Karpas-422 (cell line): ENCODE results near the gene GADD45B. TPM values are rescaled to one million over a fixed set of nuclear protein-coding genes. Genes with fewer than 3 reads are reported as not detected.
"Not testable (repeated sequence)": the region's sequence is repeated elsewhere in the genome, so short reads cannot be mapped to it uniquely, and the experiment has no call there.

Experiments
- DNase-seq: peaks from one replicate; pipeline ENCODE4 v3.0.0-alpha.2; 2015
- H2AFZ ChIP-seq: fragments of 200-600 bp; sonication (generic); 2 replicates; pipeline ENCODE4 v1.6.1; 2014; ENCODE audit warnings: antibody characterized with exemption, low read length, mixed read lengths
- H3K27ac ChIP-seq: fragments of 200-600 bp; sonication (generic); 2 replicates; pipeline ENCODE4 v1.5.1; 2014; ENCODE audit warnings: mild to moderate bottlenecking, low read length, moderate library complexity
- H3K27me3 ChIP-seq: fragments of 200-600 bp; sonication (generic); 2 replicates; pipeline ENCODE4 v1.6.1; 2014; ENCODE audit warnings: low read length, mixed read lengths
- H3K36me3 ChIP-seq: fragments of 200-600 bp; sonication (generic); 2 replicates; pipeline ENCODE4 v1.6.1; 2014; ENCODE audit warnings: low read length, mixed read lengths; ENCODE audit not compliant: insufficient read depth
- H3K4me1 ChIP-seq: fragments of 200-600 bp; sonication (generic); 2 replicates; pipeline ENCODE4 v1.6.1; 2014; ENCODE audit warnings: mild to moderate bottlenecking, low read length, mixed read lengths
- H3K4me2 ChIP-seq: fragments of 200-600 bp; sonication (generic); 2 replicates; pipeline ENCODE4 v1.6.1; 2014; ENCODE audit warnings: low read length, low read depth, mild to moderate bottlenecking; ENCODE audit not compliant: poor library complexity, severe bottlenecking
- H3K4me3 ChIP-seq: fragments of 200-600 bp; sonication (generic); 2 replicates; pipeline ENCODE4 v1.5.1; 2014; ENCODE audit warnings: mild to moderate bottlenecking, antibody characterized with exemption, low read length, mixed read lengths
- H3K79me2 ChIP-seq: fragments of 200-600 bp; sonication (generic); 2 replicates; pipeline ENCODE4 v1.6.1; 2014; ENCODE audit warnings: mild to moderate bottlenecking, low read length, mixed read lengths
- H3K9ac ChIP-seq: fragments of 200-600 bp; sonication (generic); 2 replicates; pipeline ENCODE4 v1.6.0; 2014; ENCODE audit warnings: low read length
- H3K9me2 ChIP-seq: fragments of 200-600 bp; sonication (generic), shearing (Covaris generic); replicated peaks from 2 replicates; pipeline ENCODE4 v1.6.0; 2014; ENCODE audit warnings: mild to moderate bottlenecking, low read length, moderate library complexity; ENCODE audit not compliant: insufficient read depth
- H3K9me3 ChIP-seq: fragments of 300-700, 200-600 bp; sonication (generic); 2 replicates; pipeline ENCODE4 v1.6.1; 2014; ENCODE audit warnings: low read length, mixed read lengths
- H4K20me1 ChIP-seq: fragments of 200-600 bp; sonication (generic); 2 replicates; pipeline ENCODE4 v1.6.1; 2014; ENCODE audit warnings: mild to moderate bottlenecking, antibody characterized with exemption, low read length, low read depth; ENCODE audit not compliant: insufficient read depth
- total RNA-seq: library from RNA; depleted of rRNA; stranded (reverse); fragments of >200 nt; shearing (Covaris generic); gene quantifications from 2 replicates; pipeline ENCODE4 v1.2.3, GENCODE V29; 2014; ENCODE audit warnings: low replicate concordance

Gene GADD45B
- total RNA-seq, 1 experiment from 2014 or later: 8.6 TPM

DNA sequence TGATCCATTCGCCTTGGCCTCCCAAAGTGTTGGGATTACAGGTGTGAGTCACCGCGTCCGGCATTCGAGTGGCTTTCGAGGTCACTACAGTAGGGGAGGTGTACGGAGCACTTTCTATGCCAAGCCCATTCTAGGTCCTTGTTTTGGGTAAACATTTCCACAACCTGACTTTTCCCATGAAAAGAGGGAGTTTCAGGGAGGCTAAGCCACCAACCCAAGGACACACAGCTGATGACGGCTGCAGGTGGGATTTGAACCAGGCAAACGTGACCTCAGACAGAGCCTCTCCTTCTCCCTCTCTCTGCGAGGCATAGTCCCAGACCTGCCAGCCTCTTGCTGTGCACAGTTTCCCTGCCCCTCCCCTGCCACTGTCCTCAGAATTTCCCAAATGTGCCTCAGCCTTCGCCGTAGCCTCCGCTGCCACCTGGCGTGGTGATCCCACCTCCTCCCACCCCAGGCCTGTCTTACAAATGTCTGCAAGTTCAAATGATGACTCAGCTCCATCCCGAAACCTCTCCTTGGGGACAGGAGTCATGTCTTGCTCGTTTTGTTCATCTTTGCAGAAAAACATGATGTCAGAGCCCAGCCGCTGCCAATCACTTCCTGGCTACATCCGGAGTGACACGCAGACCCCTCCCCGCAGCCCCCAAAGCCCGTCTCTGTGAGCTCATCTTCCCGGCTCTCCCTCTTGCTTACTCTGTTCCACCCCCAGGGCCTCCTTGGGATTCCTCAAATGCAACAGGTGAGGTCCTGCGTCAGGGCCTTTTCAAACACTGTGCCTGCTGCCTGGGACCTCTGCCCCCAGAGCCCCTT is 6.6 kb upstream of the GADD45B start:
- Histone ChIP-seq H3K9me2 (no peaks in the 10 kb centered on the region), H4K20me1 (no peaks in the 10 kb centered on the region), H3K4me1 (no peaks in the 10 kb centered on the region), H2AFZ (no peak overlapping the region), H3K9ac (no peak overlapping the region), H3K79me2 (no peaks in the 10 kb centered on the region), H3K4me3 (no peak overlapping the region), H3K27me3 (no peaks in the 10 kb centered on the region), H3K36me3 (no peaks in the 10 kb centered on the region), H3K9me3 (no peaks in the 10 kb centered on the region), H3K4me2 (no peak overlapping the region), H3K27ac (no peak overlapping the region)
- DNase-seq: no peak

DNA sequence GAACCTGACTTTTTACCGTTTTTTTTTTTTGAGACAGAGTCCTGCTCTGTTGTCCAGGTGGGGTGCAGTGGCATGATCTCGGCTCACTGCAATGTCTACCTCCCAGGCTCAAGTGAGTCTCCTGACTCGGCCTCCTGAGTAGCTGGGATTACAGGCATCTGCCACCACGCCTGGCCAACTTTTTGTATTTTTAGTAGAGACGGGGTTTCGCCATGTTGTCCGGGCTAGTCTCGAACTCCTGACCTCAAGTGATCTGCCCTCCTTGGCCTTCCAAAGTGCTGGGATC is 6.1 kb upstream of the GADD45B start:
- not testable (repeated sequence) for H3K9ac ChIP-seq, H3K4me2 ChIP-seq

DNA sequence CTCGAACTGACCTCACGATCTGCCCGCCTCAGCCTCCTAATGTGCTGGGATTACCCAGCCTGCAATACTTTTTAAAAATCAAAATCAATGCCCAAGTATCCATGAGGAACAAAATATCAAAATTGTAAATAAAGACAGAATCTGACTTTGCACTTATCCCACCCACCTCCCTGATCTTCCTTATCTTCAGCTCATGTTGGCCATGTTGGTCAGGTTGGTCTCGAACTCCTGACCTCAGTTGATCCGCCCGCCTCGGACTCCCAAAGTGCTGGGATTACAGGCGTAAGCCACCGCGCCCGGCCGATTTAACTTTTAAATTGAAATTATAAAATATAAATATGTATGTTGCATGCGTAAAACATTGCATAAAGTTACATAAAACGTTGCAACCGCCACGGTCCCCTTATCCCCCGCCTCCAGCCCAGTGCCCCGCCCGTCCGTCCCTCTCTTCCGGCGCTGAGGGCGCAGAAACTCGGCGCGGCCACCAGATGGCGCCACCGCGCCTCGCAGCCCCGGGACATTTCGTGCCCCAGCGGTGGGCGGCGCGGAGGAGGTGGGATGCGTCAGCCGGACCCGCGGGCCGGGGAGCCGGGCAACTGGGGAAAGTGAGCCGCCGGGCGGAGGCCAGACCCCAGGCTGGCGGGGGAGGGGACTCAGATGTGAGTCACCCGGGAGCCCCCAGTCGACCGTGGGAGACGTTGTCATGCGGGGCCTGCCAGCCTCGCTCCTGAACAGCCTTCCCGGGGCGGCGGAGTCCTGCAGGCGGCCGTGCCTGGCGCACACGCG is 1.5 kb upstream of the GADD45B start:
- Histone ChIP-seq H2AFZ (no peak overlapping the region), H3K4me2 (peak overlapping the region; percentile 47), H3K79me2 (no peaks in the 10 kb centered on the region; the same call in 1 of the 2 replicates), H3K4me1 (peaks cover 47% of the 10 kb centered on the region), H3K9ac (no peak overlapping the region), H3K4me3 (no peak overlapping the region; the same call in 1 of the 2 replicates), H3K9me2 (no peaks in the 10 kb centered on the region), H4K20me1 (peaks cover 9% of the 10 kb centered on the region; the same call in 1 of the 2 replicates), H3K27ac (no peak overlapping the region), H3K36me3 (no peaks in the 10 kb centered on the region; the same call in 1 of the 2 replicates), H3K9me3 (no peaks in the 10 kb centered on the region), H3K27me3 (no peaks in the 10 kb centered on the region)
- DNase-seq: peak; percentile 93

More for the DNA sequence above, 6.1 kb upstream of the GADD45B start:
- H3K4me3 ChIP-seq, H4K20me1 ChIP-seq, DNase-seq, H3K27me3 ChIP-seq, H2AFZ ChIP-seq, H3K4me1 ChIP-seq, H3K9me2 ChIP-seq, H3K79me2 ChIP-seq, H3K27ac ChIP-seq, H3K36me3 ChIP-seq, H3K9me3 ChIP-seq: not testable (repeated sequence)

DNA sequence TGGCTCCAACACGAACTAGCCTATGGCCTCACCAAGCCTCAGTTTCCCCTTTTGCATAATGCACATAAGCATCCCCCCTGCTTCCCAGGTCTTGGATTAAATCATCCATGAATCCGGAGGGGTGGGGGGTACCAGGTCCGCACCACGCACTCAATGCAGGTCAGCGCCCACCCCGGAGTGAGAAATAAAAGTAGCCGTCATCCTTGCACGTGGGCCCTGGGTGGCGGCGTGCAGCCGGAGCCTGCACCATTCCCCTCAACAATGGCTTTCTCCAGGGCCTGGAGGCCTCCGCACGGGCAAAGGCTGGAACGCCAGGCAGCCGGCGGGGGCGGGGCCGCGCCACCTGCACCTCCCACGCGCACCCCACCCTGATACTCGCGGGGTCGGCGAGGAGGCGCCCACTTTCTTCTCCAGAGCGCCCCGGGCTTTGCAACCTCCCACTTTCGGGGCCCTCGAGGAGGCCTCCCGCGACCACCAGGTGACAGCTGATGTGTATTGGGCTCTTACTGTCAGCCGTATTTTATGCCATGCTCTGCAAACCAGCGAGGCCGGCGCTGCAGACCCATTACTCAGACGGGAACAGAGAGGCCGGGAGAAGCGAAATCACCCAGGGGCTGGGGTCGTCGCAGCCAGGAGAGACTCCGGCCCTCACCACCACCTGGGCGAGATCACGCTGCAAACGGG is 767 bp upstream of the GADD45B start:
- no peaks in the 10 kb centered on the region; the same call in 1 of the 2 replicates for H3K79me2 ChIP-seq
- no peak overlapping the region for H2AFZ ChIP-seq
- no peak overlapping the region for H3K27ac ChIP-seq
- H3K4me2 ChIP-seq: peak overlapping the region; percentile 47
- no peaks in the 10 kb centered on the region for H3K9me3 ChIP-seq
- no peaks in the 10 kb centered on the region for H3K27me3 ChIP-seq
- H3K4me3 ChIP-seq: no peak overlapping the region; the same call in 1 of the 2 replicates
- no peaks in the 10 kb centered on the region for H3K9me2 ChIP-seq
- no peaks in the 10 kb centered on the region; the same call in 1 of the 2 replicates for H3K36me3 ChIP-seq
- peaks cover 50% of the 10 kb centered on the region for H3K4me1 ChIP-seq
- H3K9ac ChIP-seq: no peak overlapping the region
- H4K20me1 ChIP-seq: peaks cover 9% of the 10 kb centered on the region; the same call in 1 of the 2 replicates
- peak; percentile 51 for DNase-seq

DNA sequence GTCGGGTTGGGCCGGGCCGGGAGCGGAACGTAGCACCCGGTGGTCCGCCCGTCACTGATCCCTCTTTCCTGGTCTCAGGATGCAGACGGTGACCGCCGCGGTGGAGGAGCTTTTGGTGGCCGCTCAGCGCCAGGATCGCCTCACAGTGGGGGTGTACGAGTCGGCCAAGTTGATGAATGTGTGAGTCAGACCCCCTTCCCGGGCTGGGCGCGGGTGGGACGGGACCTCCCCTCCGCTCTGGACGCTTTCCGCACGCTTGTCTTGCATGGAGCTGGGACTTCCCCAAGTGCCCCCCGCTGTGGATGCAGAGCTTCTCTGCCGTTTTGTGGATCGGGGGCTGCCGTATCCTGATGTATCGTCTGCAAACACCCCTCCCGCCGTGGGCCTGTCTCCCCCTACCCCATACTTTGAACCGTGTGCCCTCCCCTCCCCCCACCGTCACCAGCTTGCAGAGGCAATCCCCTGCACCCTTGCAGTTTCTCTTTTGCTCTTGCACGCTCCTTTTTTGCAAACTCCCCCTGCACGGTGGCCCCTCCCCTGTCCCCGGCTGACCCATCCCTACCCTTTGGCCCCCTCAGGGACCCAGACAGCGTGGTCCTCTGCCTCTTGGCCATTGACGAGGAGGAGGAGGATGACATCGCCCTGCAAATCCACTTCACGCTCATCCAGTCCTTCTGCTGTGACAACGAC is 669 bp downstream of the GADD45B start:
- H3K27ac ChIP-seq: peak overlapping the region; percentile 40
- no peaks in the 10 kb centered on the region for H3K27me3 ChIP-seq
- H3K4me3 ChIP-seq: peak overlapping the region; percentile 75
- no peaks in the 10 kb centered on the region for H3K9me3 ChIP-seq
- H3K9ac ChIP-seq: peak overlapping the region; percentile 81
- DNase-seq: peak; percentile 66
- no peak overlapping the region for H2AFZ ChIP-seq
- H3K79me2 ChIP-seq: no peaks in the 10 kb centered on the region; the same call in 1 of the 2 replicates
- H3K9me2 ChIP-seq: no peaks in the 10 kb centered on the region
- peak overlapping the region; percentile 83 for H3K4me2 ChIP-seq
- H3K36me3 ChIP-seq: no peaks in the 10 kb centered on the region; the same call in 1 of the 2 replicates
- H3K4me1 ChIP-seq: peaks cover 50% of the 10 kb centered on the region
- H4K20me1 ChIP-seq: peaks cover 9% of the 10 kb centered on the region; the same call in 1 of the 2 replicates

DNA sequence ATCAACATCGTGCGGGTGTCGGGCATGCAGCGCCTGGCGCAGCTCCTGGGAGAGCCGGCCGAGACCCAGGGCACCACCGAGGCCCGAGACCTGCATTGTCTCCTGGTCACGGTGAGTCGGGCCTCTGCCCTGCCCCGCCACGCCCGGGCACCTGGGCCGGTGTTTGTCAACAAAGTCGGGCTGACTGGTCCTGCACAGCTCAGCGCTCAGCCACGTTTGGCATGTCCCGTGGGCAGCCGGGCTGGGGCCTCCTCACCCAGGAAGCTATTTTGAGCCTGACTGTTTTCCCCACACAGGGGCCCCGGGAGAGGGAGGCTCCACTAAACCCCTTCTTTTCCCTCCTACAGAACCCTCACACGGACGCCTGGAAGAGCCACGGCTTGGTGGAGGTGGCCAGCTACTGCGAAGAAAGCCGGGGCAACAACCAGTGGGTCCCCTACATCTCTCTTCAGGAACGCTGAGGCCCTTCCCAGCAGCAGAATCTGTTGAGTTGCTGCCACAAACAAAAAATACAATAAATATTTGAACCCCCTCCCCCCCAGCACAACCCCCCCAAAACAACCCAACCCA is 1.3 kb downstream of the GADD45B start:
- H3K4me2 ChIP-seq: peak overlapping the region; percentile 83
- H3K4me1 ChIP-seq: peaks cover 50% of the 10 kb centered on the region
- no peaks in the 10 kb centered on the region for H3K27me3 ChIP-seq
- DNase-seq: peak; percentile 52
- peak overlapping the region; percentile 75 for H3K4me3 ChIP-seq
- peak overlapping the region; percentile 40 for H3K27ac ChIP-seq
- H3K9ac ChIP-seq: peak overlapping the region; percentile 81
- no peak overlapping the region for H2AFZ ChIP-seq
- no peaks in the 10 kb centered on the region; the same call in 1 of the 2 replicates for H3K36me3 ChIP-seq
- no peaks in the 10 kb centered on the region for H3K9me3 ChIP-seq
- H3K79me2 ChIP-seq: no peaks in the 10 kb centered on the region; the same call in 1 of the 2 replicates
- peaks cover 9% of the 10 kb centered on the region; the same call in 1 of the 2 replicates for H4K20me1 ChIP-seq
- no peaks in the 10 kb centered on the region for H3K9me2 ChIP-seq

DNA sequence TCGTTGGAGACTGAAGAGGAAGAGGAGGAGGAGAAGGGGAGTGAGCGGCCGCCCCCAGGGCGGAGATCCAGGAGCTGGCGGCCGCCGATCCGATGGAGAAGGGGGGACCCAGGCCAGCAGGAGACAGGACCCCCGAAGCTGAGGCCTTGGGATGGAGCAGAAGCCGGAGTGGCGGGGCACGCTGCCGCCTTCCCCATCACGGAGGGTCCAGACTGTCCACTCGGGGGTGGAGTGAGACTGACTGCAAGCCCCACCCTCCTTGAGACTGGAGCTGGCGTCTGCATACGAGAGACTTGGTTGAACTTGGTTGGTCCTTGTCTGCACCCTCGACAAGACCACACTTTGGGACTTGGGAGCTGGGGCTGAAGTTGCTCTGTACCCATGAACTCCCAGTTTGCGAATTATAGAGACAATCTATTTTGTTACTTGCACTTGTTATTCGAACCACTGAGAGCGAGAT is 1.8 kb downstream of the GADD45B start:
- Histone ChIP-seq H3K4me3 (peak overlapping the region; percentile 75), H3K4me2 (peak overlapping the region; percentile 83)

More for the DNA sequence above, 1.8 kb downstream of the GADD45B start:
- Histone ChIP-seq H3K27me3 (no peaks in the 10 kb centered on the region), H3K9me3 (no peaks in the 10 kb centered on the region), H3K4me1 (peaks cover 50% of the 10 kb centered on the region), H2AFZ (no peak overlapping the region), H3K9ac (peak overlapping the region; percentile 81), H3K27ac (peak overlapping the region; percentile 40), H3K9me2 (no peaks in the 10 kb centered on the region), H4K20me1 (peaks cover 9% of the 10 kb centered on the region; the same call in 1 of the 2 replicates), H3K36me3 (no peaks in the 10 kb centered on the region; the same call in 1 of the 2 replicates), H3K79me2 (no peaks in the 10 kb centered on the region; the same call in 1 of the 2 replicates)
- peak; percentile 67 for DNase-seq
